ENCODE results near the gene EYA2. TPM values are rescaled to one million over a fixed set of nuclear protein-coding genes. Genes with fewer than 3 reads are reported as not detected.

EYA2 gene
- total RNA-seq, 3 donors from 2014 or later: 5.4 to 19.2 (median 12.5) TPM

- intact Hi-C loops (cut with DNase I; ENCODE audit: low total_unique reads): no loop called here
- Histone ChIP-seq H3K9me3 (peaks cover 0 to 4% of the 10 kb centered on the region in 2 donors), H3K4me1 (peaks cover 4 to 19% of the 10 kb centered on the region in 2 donors), H3K36me3 (no peaks in the 10 kb centered on the region), H3K27ac (peak overlapping the region in 1 of 2 donors; percentile 49), H3K4me3 (no peak overlapping the region), H3K27me3 (no peaks in the 10 kb centered on the region)
- no peak for DNase-seq (ENCODE audit: low spot score in 2 of 2)
- no peak for TF ChIP-seq POLR2A (IDR thresholded peaks at IDR 0.05)
- no peak for TF ChIP-seq CTCF (IDR thresholded peaks at IDR 0.05)
- no peak for TF ChIP-seq POLR2AphosphoS5 (IDR thresholded peaks at IDR 0.05)
Measured at GRCh38 chr20:46983466-46983865, 88.8 kb downstream of the EYA2 start.

- H3K27me3 ChIP-seq: no peaks in the 10 kb centered on the region
- peaks cover 0 to 4% of the 10 kb centered on the region in 2 donors for H3K9me3 ChIP-seq
- H3K27ac ChIP-seq: peak overlapping the region in 1 of 2 donors; percentile 49
- TF ChIP-seq POLR2AphosphoS5 (IDR thresholded peaks at IDR 0.05): no peak
- no peak for TF ChIP-seq POLR2A (IDR thresholded peaks at IDR 0.05)
- TF ChIP-seq CTCF (IDR thresholded peaks at IDR 0.05): no peak
- peaks cover 4 to 19% of the 10 kb centered on the region in 2 donors for H3K4me1 ChIP-seq
- H3K4me3 ChIP-seq: no peak overlapping the region
- intact Hi-C loops (cut with DNase I; ENCODE audit: low total_unique reads): no loop called here
- no peak for DNase-seq (ENCODE audit: low spot score in 2 of 2)
- no peaks in the 10 kb centered on the region for H3K36me3 ChIP-seq
Measured at GRCh38 chr20:46984405-46984804, 89.8 kb downstream of the EYA2 start.

GRCh38 chr20:46985250-46985649, 90.6 kb downstream of the EYA2 start:
- intact Hi-C loops (cut with DNase I; ENCODE audit: low total_unique reads): no loop called here
- no peak for DNase-seq (ENCODE audit: low spot score in 2 of 2)
- Histone ChIP-seq H3K27me3 (no peaks in the 10 kb centered on the region), H3K27ac (peak overlapping the region; percentile 38 to 45), H3K4me3 (no peak overlapping the region), H3K4me1 (peaks cover 4 to 19% of the 10 kb centered on the region in 2 donors), H3K36me3 (no peaks in the 10 kb centered on the region), H3K9me3 (peaks cover 0 to 4% of the 10 kb centered on the region in 2 donors)
- TF ChIP-seq CTCF (IDR thresholded peaks at IDR 0.05): no peak
- TF ChIP-seq POLR2A (IDR thresholded peaks at IDR 0.05): no peak
- TF ChIP-seq POLR2AphosphoS5 (IDR thresholded peaks at IDR 0.05): no peak

GRCh38 chr20:46985671-46986070, 91.0 kb downstream of the EYA2 start:
- intact Hi-C loops (cut with DNase I; ENCODE audit: low total_unique reads): no loop called here
- Histone ChIP-seq H3K4me3 (no peak overlapping the region), H3K36me3 (no peaks in the 10 kb centered on the region), H3K4me1 (peaks cover 4 to 19% of the 10 kb centered on the region in 2 donors), H3K9me3 (peaks cover 0 to 4% of the 10 kb centered on the region in 2 donors), H3K27ac (peak overlapping the region; percentile 38 to 45), H3K27me3 (no peaks in the 10 kb centered on the region)
- no peak for TF ChIP-seq CTCF (IDR thresholded peaks at IDR 0.05)
- TF ChIP-seq POLR2A (IDR thresholded peaks at IDR 0.05): no peak
- no peak for TF ChIP-seq POLR2AphosphoS5 (IDR thresholded peaks at IDR 0.05)
- DNase-seq (ENCODE audit: low spot score in 2 of 2): no peak

- no peak for TF ChIP-seq POLR2AphosphoS5 (IDR thresholded peaks at IDR 0.05)
- no peak for TF ChIP-seq POLR2A (IDR thresholded peaks at IDR 0.05)
- no peak for TF ChIP-seq CTCF (IDR thresholded peaks at IDR 0.05)
- Histone ChIP-seq H3K9me3 (peaks cover 0 to 4% of the 10 kb centered on the region in 2 donors), H3K4me1 (peaks cover 4 to 19% of the 10 kb centered on the region in 2 donors), H3K36me3 (no peaks in the 10 kb centered on the region), H3K27me3 (no peaks in the 10 kb centered on the region), H3K4me3 (no peak overlapping the region), H3K27ac (peak overlapping the region; percentile 40 to 60)
- no peak for DNase-seq (ENCODE audit: low spot score in 2 of 2)
- intact Hi-C loops (cut with DNase I; ENCODE audit: low total_unique reads): no loop called here
Measured at GRCh38 chr20:46987001-46987400, 92.4 kb downstream of the EYA2 start.

Measured in breast epithelium (tissue), 4 donors.